Measurements from ENCODE around the gene TRPC4.

TRPC4 gene

DNA sequence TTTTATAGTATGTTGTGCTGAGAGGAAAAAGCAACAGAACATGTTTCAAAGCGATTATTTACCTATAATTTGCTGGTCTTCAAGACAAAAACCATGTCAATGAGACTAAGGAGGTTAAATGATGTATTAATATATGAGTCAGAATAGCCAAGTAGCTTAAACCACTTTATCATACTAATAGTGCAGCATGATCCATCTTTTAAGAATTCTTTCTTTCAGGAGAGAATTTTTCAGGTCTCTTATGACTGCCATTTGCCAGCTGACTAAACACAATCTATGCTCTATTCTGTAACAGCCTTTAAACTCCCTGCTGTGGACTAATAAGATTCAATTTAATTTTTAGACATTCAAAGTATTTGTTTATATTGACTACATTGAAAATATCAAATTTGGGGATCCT lies 93.7 kb downstream of the TRPC4 start:
- H3K4me3 ChIP-seq (replicated peaks; ENCODE audit: insufficient read depth, low read length), result no peak overlapping the region
- no peak for DNase-seq (ENCODE audit: low read depth in 1 of 2, low spot score in 1 of 2)
- H3K27ac ChIP-seq (replicated peaks), result no peak overlapping the region
- peaks cover 2% of the 10 kb centered on the region for H3K27me3 ChIP-seq (ENCODE audit: insufficient read depth, poor library complexity, severe bottlenecking)
- TF ChIP-seq, protein P1, sequence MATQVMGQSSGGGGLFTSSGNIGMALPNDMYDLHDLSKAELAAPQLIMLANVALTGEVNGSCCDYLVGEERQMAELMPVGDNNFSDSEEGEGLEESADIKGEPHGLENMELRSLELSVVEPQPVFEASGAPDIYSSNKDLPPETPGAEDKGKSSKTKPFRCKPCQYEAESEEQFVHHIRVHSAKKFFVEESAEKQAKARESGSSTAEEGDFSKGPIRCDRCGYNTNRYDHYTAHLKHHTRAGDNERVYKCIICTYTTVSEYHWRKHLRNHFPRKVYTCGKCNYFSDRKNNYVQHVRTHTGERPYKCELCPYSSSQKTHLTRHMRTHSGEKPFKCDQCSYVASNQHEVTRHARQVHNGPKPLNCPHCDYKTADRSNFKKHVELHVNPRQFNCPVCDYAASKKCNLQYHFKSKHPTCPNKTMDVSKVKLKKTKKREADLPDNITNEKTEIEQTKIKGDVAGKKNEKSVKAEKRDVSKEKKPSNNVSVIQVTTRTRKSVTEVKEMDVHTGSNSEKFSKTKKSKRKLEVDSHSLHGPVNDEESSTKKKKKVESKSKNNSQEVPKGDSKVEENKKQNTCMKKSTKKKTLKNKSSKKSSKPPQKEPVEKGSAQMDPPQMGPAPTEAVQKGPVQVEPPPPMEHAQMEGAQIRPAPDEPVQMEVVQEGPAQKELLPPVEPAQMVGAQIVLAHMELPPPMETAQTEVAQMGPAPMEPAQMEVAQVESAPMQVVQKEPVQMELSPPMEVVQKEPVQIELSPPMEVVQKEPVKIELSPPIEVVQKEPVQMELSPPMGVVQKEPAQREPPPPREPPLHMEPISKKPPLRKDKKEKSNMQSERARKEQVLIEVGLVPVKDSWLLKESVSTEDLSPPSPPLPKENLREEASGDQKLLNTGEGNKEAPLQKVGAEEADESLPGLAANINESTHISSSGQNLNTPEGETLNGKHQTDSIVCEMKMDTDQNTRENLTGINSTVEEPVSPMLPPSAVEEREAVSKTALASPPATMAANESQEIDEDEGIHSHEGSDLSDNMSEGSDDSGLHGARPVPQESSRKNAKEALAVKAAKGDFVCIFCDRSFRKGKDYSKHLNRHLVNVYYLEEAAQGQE (IDR thresholded peaks at IDR 0.05; ENCODE audit: insufficient replicate concordance, low read depth), result no peak
- TF ChIP-seq POLR2AphosphoS5 (IDR thresholded peaks at IDR 0.05; ENCODE audit: low read depth) (no peak), GABPA (IDR thresholded peaks at IDR 0.05; ENCODE audit: low read depth) (no peak), SPI1 (IDR thresholded peaks at IDR 0.05; ENCODE audit: borderline replicate concordance, low read depth) (no peak)
- TF ChIP-seq, protein P2, sequence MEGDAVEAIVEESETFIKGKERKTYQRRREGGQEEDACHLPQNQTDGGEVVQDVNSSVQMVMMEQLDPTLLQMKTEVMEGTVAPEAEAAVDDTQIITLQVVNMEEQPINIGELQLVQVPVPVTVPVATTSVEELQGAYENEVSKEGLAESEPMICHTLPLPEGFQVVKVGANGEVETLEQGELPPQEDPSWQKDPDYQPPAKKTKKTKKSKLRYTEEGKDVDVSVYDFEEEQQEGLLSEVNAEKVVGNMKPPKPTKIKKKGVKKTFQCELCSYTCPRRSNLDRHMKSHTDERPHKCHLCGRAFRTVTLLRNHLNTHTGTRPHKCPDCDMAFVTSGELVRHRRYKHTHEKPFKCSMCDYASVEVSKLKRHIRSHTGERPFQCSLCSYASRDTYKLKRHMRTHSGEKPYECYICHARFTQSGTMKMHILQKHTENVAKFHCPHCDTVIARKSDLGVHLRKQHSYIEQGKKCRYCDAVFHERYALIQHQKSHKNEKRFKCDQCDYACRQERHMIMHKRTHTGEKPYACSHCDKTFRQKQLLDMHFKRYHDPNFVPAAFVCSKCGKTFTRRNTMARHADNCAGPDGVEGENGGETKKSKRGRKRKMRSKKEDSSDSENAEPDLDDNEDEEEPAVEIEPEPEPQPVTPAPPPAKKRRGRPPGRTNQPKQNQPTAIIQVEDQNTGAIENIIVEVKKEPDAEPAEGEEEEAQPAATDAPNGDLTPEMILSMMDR (IDR thresholded peaks at IDR 0.05; ENCODE audit: insufficient read depth, low read length), result no peak

DNA sequence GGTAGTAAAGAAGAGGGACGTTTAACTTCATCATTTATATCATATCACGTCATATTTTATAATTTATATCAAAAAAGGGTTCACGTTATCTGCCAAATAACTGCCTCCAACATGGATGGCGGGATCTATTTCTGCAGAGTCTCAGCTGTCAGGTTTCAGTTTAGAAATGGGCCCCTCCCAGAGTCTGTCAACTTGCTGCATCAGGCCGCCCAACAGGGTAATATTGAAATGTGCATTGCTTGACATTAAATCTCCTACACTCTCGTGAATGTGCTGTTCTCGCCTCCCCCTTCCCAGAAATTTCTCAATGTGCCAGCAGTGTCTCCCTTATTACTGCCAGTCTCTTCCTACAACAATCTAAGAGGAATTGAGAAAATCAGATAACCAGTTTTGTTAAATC lies 96.9 kb downstream of the TRPC4 start:
- no peak overlapping the region for H3K27ac ChIP-seq (replicated peaks)
- no peak overlapping the region for H3K4me3 ChIP-seq (replicated peaks; ENCODE audit: insufficient read depth, low read length)
- DNase-seq (ENCODE audit: low read depth in 1 of 2, low spot score in 1 of 2), result no peak
- peaks cover 2% of the 10 kb centered on the region for H3K27me3 ChIP-seq (ENCODE audit: insufficient read depth, poor library complexity, severe bottlenecking)
- no peak for TF ChIP-seq POLR2AphosphoS5 (IDR thresholded peaks at IDR 0.05; ENCODE audit: low read depth)

DNA sequence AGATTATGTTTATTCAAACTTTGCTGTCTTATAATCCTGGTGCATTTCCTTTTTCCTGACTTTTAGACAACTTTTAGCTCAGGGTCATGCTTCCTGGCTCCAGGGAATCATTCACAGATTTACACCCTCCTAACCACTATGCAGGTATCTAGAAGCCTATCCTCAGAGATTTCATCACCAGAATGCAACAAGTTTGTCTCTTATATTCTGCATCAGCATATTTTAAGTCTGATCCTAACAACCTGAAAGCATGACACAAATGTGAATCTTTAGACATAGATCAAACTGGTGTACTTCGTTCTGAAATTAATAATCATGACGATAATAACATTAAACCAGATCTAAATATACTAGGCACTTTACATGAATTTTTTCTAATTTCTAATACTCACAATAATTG lies 100.0 kb downstream of the TRPC4 start:
- DNase-seq (ENCODE audit: low read depth in 1 of 2, low spot score in 1 of 2), result no peak
- Histone ChIP-seq H3K4me3 (replicated peaks; ENCODE audit: insufficient read depth, low read length) (no peak overlapping the region), H3K27me3 (ENCODE audit: insufficient read depth, poor library complexity, severe bottlenecking) (no peaks in the 10 kb centered on the region), H3K27ac (replicated peaks) (no peak overlapping the region)
- TF ChIP-seq, protein P1 (IDR thresholded peaks at IDR 0.05; ENCODE audit: insufficient replicate concordance, low read depth), result no peak
- TF ChIP-seq POLR2AphosphoS5 (IDR thresholded peaks at IDR 0.05; ENCODE audit: low read depth), result no peak
- TF ChIP-seq, protein P2 (IDR thresholded peaks at IDR 0.05; ENCODE audit: insufficient read depth, low read length), result no peak
- no peak for TF ChIP-seq GABPA (IDR thresholded peaks at IDR 0.05; ENCODE audit: low read depth)
- TF ChIP-seq SPI1 (IDR thresholded peaks at IDR 0.05; ENCODE audit: borderline replicate concordance, low read depth), result no peak

DNA sequence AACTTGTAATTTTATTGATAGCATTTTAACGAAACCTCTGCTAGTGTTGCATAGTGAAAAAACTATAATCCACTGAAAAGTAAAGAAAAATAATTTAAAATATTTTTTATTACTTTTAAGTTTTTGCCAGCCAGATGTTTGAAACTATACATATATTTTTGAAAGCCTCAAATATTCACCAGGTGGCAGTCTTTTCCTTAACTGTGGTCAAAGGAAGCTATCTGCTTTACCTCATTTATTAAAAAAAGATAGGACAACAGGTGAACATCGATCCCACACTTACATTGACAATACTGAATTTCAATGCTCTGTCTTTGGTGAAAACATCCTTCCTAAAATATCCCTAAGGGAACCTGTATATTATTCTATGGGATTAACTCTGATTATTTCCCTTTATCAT lies 100.5 kb downstream of the TRPC4 start:
- Histone ChIP-seq H3K27me3 (ENCODE audit: insufficient read depth, poor library complexity, severe bottlenecking) (no peaks in the 10 kb centered on the region), H3K27ac (replicated peaks) (no peak overlapping the region), H3K4me3 (replicated peaks; ENCODE audit: insufficient read depth, low read length) (no peak overlapping the region)
- TF ChIP-seq SPI1 (IDR thresholded peaks at IDR 0.05; ENCODE audit: borderline replicate concordance, low read depth) (no peak), POLR2AphosphoS5 (IDR thresholded peaks at IDR 0.05; ENCODE audit: low read depth) (no peak), GABPA (IDR thresholded peaks at IDR 0.05; ENCODE audit: low read depth) (no peak)
- TF ChIP-seq, protein P1 (IDR thresholded peaks at IDR 0.05; ENCODE audit: insufficient replicate concordance, low read depth), result no peak
- TF ChIP-seq, protein P2 (IDR thresholded peaks at IDR 0.05; ENCODE audit: insufficient read depth, low read length), result no peak
- DNase-seq (ENCODE audit: low read depth in 1 of 2, low spot score in 1 of 2), result no peak
